ENCODE measurements around the gene PCGF1. TPM values are rescaled to one million over a fixed set of nuclear protein-coding genes. Genes with fewer than 3 reads are reported as not detected.

Gene PCGF1
- total and polyA plus RNA-seq, 2 of the 13 experiments (the other 11 are each of a cell fraction or from before 2014, with no cell fraction given) = 20.4 to 22.6 TPM

- TF ChIP-seq LRRFIP1 (CRISPR knock-in tag; conservative IDR thresholded peaks at IDR 0.05) (no peak), BCLAF1 (IDR thresholded peaks at IDR 0.05) (no peak), ZNF280B (CRISPR knock-in tag; IDR thresholded peaks at IDR 0.05; ENCODE audit: borderline replicate concordance) (no peak), ZKSCAN1 (IDR thresholded peaks at IDR 0.05; ENCODE audit: low read length) (no peak), ZNF790 (CRISPR knock-in tag; IDR thresholded peaks at IDR 0.05; ENCODE audit: borderline replicate concordance) (no peak), HOXA5 (CRISPR knock-in tag; IDR thresholded peaks at IDR 0.05) (no peak), POLR2AphosphoS2 (IDR thresholded peaks at IDR 0.05; ENCODE audit: low read depth, low read length) (peak; percentile 88), SIX1 (CRISPR knock-in tag; IDR thresholded peaks at IDR 0.05; ENCODE audit: borderline replicate concordance) (0 out of 2 replicates have a peak, but pooled peaks have one; percentile 16), ZNF709 (CRISPR knock-in tag; IDR thresholded peaks at IDR 0.05) (no peak), ZBED4 (CRISPR knock-in tag; IDR thresholded peaks at IDR 0.05; ENCODE audit: borderline replicate concordance) (peak; percentile 50; the same call in 1 of the 2 replicates), FOXC1 (CRISPR knock-in tag; IDR thresholded peaks at IDR 0.05; ENCODE audit: borderline replicate concordance) (no peak; the same call in 1 of the 2 replicates), TOE1 (CRISPR knock-in tag; IDR thresholded peaks at IDR 0.05) (peak; percentile 90), GLI4 (CRISPR knock-in tag; IDR thresholded peaks at IDR 0.05; ENCODE audit: borderline replicate concordance) (0 out of 2 replicates have a peak, but pooled peaks have one; percentile 71), GTF3A (CRISPR knock-in tag; conservative IDR thresholded peaks at IDR 0.05) (no peak), MAFF (IDR thresholded peaks at IDR 0.05; ENCODE audit: low read depth, low read length) (0 out of 2 replicates have a peak, but pooled peaks have one; percentile 14), ZNF510 (CRISPR knock-in tag; IDR thresholded peaks at IDR 0.05; ENCODE audit: low read depth) (peak; percentile 39; the same call in 1 of the 2 replicates), ZNF768 (CRISPR knock-in tag; IDR thresholded peaks at IDR 0.05) (no peak)
These were observed 18.5 kb upstream of the PCGF1 start, which contains the start of gene DQX1 (continued) for GRCh38 chr2:74525717-74526648.
